MV-4-11 (cell line): ENCODE measurements around the gene MCHR1.
"Not testable (repeated sequence)": the region's sequence is repeated elsewhere in the genome, so short reads cannot be mapped to it uniquely, and the experiment has no call there.

Experiments
- DNase-seq: peaks from one replicate; lab custom pipeline; 2025; lab: John Stamatoyannopoulos, UW

The MCHR1 gene

GRCh38 chr22:40679249-40679963 lies at the start of gene MCHR1:
TSS of gene MCHR1 (plus strand) at chr22:40679484. CDS start at chr22:40679653, 169 bp downstream.
- DNase-seq, result no peak

GRCh38 chr22:40631925-40632324 lies 47.4 kb upstream of the MCHR1 start:
- no peak for DNase-seq

GRCh38 chr22:40633036-40633435 lies 46.2 kb upstream of the MCHR1 start:
- no peak for DNase-seq

- no peak for DNase-seq
Observed at GRCh38 chr22:40634119-40634903, 45.0 kb upstream of the MCHR1 start.

- DNase-seq, result no peak
Observed at GRCh38 chr22:40635043-40635939, 44.0 kb upstream of the MCHR1 start.

GRCh38 chr22:40635940-40636379 lies 43.3 kb upstream of the MCHR1 start:
- no peak for DNase-seq

GRCh38 chr22:40636380-40637182 lies 42.7 kb upstream of the MCHR1 start, which contains the start of gene MRTFA:
TSS of gene MRTFA (minus strand) at chr22:40636719.
- peak; percentile 99 for DNase-seq

- DNase-seq, result peak; percentile 92
Observed at GRCh38 chr22:40637183-40638150, 41.8 kb upstream of the MCHR1 start.

GRCh38 chr22:40638261-40638660 lies 41.0 kb upstream of the MCHR1 start:
- DNase-seq, result no peak

- no peak for DNase-seq
Observed at GRCh38 chr22:40641269-40641668, 38.0 kb upstream of the MCHR1 start.

- DNase-seq, result no peak
Observed at GRCh38 chr22:40642316-40642715, 37.0 kb upstream of the MCHR1 start.

- DNase-seq, result no peak
Observed at GRCh38 chr22:40645579-40646197, 33.6 kb upstream of the MCHR1 start.

GRCh38 chr22:40648386-40648785 lies 30.9 kb upstream of the MCHR1 start:
- DNase-seq, result no peak

- DNase-seq, result no peak
Observed at GRCh38 chr22:40651057-40651456, 28.2 kb upstream of the MCHR1 start.

- peak; percentile 98 for DNase-seq
Observed at GRCh38 chr22:40651563-40652501, 27.5 kb upstream of the MCHR1 start.

- DNase-seq, result no peak
Observed at GRCh38 chr22:40653361-40653760, 25.9 kb upstream of the MCHR1 start.

GRCh38 chr22:40654522-40655167 lies 24.6 kb upstream of the MCHR1 start:
- DNase-seq, result no peak

- not testable (repeated sequence) for DNase-seq
Observed at GRCh38 chr22:40655941-40656340, 23.3 kb upstream of the MCHR1 start.
